ENCODE data around the gene EME1. TPM values are rescaled to one million over a fixed set of nuclear protein-coding genes. Genes with fewer than 3 reads are reported as not detected.

The EME1 gene
- total and polyA plus RNA-seq, 8 donors = 0.19 to 0.94 (median 0.41) TPM; not detected in 2

- intact Hi-C loops (cut with DNase I) = no loop called here
- H3K4me3 ChIP-seq = no peak overlapping the region
- no peak for FAIRE-seq
- no peaks in the 10 kb centered on the region for H3K9me3 ChIP-seq
- WGBS, 2 donors = 91 to 92% methylated on average over 12 of the region's 12 CpGs
- TF ChIP-seq CTCF (IDR thresholded peaks at IDR 0.05) = no peak
- H3K36me3 ChIP-seq = peaks cover 7 to 65% (median 54%) of the 10 kb centered on the region in 3 donors
- H3K27me3 ChIP-seq = no peaks in the 10 kb centered on the region
- DNase-seq = peak in 1 of 6 donors; percentile 32
- H3K4me1 ChIP-seq = no peaks in the 10 kb centered on the region
- no peak overlapping the region for H3K27ac ChIP-seq
- no peak for ATAC-seq
Observed at GRCh38 chr17:50382931-50383330, 9.9 kb downstream of the EME1 start.

DNA sequence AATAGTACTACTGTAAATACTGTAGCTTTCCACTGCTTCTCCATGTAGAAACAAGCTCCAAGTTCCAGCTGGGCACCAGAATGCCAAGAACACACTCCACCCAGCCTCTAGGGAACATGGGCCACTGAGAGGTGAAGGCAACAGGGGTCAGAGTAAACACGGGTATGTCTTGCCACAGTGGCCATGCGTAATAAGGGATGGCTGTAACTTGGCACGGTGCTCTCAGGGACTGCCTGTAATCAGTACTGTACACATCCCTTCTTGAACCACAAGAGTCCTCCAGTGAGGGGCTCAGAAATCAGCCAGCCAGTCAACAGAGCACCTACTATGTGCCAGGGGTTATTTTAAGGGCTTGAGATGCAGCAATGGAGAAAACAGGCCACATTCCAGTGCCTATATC, 13.5 kb downstream of the EME1 start:
- DNase-seq (peak in 1 of 6 donors; percentile 21), ATAC-seq (peak in 2 of 4 donors; percentile 20 to 28), FAIRE-seq (no peak)
- Histone ChIP-seq H3K27ac (no peak overlapping the region), H3K36me3 (peaks cover 11 to 95% (median 66%) of the 10 kb centered on the region in 3 donors), H3K4me3 (no peak overlapping the region), H3K4me1 (no peaks in the 10 kb centered on the region), H3K27me3 (no peaks in the 10 kb centered on the region), H3K9me3 (no peaks in the 10 kb centered on the region)
- no peak for TF ChIP-seq CTCF (IDR thresholded peaks at IDR 0.05)
- intact Hi-C loops (cut with DNase I) = no loop called here
- WGBS, 2 donors = 52 to 58% methylated on average over 3 of the region's 3 CpGs

GRCh38 chr17:50388728-50389127, 15.7 kb downstream of the EME1 start:
- peaks cover 13 to 94% (median 59%) of the 10 kb centered on the region in 3 donors for H3K36me3 ChIP-seq
- intact Hi-C loops (cut with DNase I) = no loop called here
- H3K27ac ChIP-seq = no peak overlapping the region
- FAIRE-seq = no peak
- no peak for ATAC-seq
- H3K27me3 ChIP-seq = no peaks in the 10 kb centered on the region
- no peak for TF ChIP-seq CTCF (IDR thresholded peaks at IDR 0.05)
- WGBS, 2 donors = 91 to 92% methylated on average over 3 of the region's 3 CpGs
- H3K4me3 ChIP-seq = no peak overlapping the region
- H3K4me1 ChIP-seq = peaks cover 0 to 8% (median 0%) of the 10 kb centered on the region in 3 donors
- H3K9me3 ChIP-seq = no peaks in the 10 kb centered on the region
- no peak for DNase-seq

DNA sequence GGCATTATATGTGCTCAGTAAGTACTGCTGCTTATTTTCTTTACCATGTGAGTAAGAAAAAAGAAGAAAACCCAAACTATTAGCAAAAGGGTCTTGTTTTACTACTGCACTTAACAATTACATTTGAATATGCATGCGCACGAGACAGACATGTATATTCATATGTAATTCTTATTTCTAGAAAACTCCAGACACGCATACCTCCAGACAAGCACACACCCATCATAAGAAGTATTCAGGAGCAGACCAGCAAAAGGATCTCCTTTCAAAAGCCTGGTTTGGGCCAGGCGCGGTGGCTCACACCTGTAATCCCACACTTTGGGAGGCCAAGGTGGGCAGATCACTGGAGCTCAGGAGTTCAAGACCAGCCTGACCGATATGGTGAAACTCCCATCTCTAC, 16.5 kb downstream of the EME1 start:
- Histone ChIP-seq H3K27me3 (no peaks in the 10 kb centered on the region), H3K36me3 (peaks cover 13 to 94% (median 59%) of the 10 kb centered on the region in 3 donors), H3K9me3 (no peaks in the 10 kb centered on the region), H3K4me3 (no peak overlapping the region), H3K4me1 (peaks cover 0 to 9% (median 0%) of the 10 kb centered on the region in 3 donors), H3K27ac (no peak overlapping the region)
- peak in 1 of 6 donors; percentile 19 for DNase-seq
- intact Hi-C loops (cut with DNase I) = no loop called here
- ATAC-seq = no peak
- no peak for FAIRE-seq
- 90 to 95% methylated on average over 6 of the region's 6 CpGs for WGBS, 2 donors
- TF ChIP-seq CTCF (IDR thresholded peaks at IDR 0.05) = no peak

- FAIRE-seq (no peak), DNase-seq (peak in 5 of 6 donors; percentile 46 to 74 (median 56)), ATAC-seq (peak in 2 of 4 donors; percentile 12 to 16)
- Histone ChIP-seq H3K4me1 (peaks cover under 1 to 12% (median 10%) of the 10 kb centered on the region in 3 donors), H3K27me3 (no peaks in the 10 kb centered on the region), H3K27ac (no peak overlapping the region), H3K9me3 (no peaks in the 10 kb centered on the region), H3K4me3 (no peak overlapping the region), H3K36me3 (peaks cover 6 to 65% (median 35%) of the 10 kb centered on the region in 3 donors)
- 47% methylated on average over 6 of the region's 6 CpGs for WGBS, 2 donors
- intact Hi-C loops (cut with DNase I) = no loop called here
- no peak for TF ChIP-seq CTCF (IDR thresholded peaks at IDR 0.05)
Observed at GRCh38 chr17:50392621-50393020, 19.6 kb downstream of the EME1 start.
